Liver (tissue), 9 donors: Measurements from ENCODE around the gene SLC6A17. TPM values are rescaled to one million over a fixed set of nuclear protein-coding genes. Genes with fewer than 3 reads are reported as not detected.

Experiments
- DNase-seq: peaks from one replicate; pipeline ENCODE4 v3.0.0-alpha.2; 2017; ENCODE audit warnings: low spot score
- H3K27ac ChIP-seq, 2 donors: one replicate each; pipeline ENCODE4 v1.7.0; 2013; ENCODE audit warnings: inconsistent platforms in 2 of 2, low read length in 2 of 2, control low read depth in 1 of 2, low read depth in 1 of 2, mild to moderate bottlenecking in 1 of 2
- H3K27me3 ChIP-seq, 4 donors: one replicate each; pipeline versions ENCODE4 v1.6.1 to v1.7.0; 2013; ENCODE audit warnings: low read length in 3 of 4, inconsistent platforms in 1 of 4, mild to moderate bottlenecking in 1 of 4, moderate library complexity in 1 of 4; ENCODE audit not compliant: control insufficient read depth in 4 of 4, insufficient read depth in 4 of 4
- H3K36me3 ChIP-seq, 4 donors: one replicate each; pipeline versions ENCODE4 v1.6.1 to v1.7.0; 2013; ENCODE audit warnings: low read length in 3 of 4, mild to moderate bottlenecking in 3 of 4, low read depth in 1 of 4, moderate library complexity in 1 of 4; ENCODE audit not compliant: control insufficient read depth in 4 of 4, insufficient read depth in 3 of 4
- H3K4me1 ChIP-seq, 4 donors: one replicate each; pipeline versions ENCODE4 v1.6.1 to v1.7.0; 2013; ENCODE audit warnings: low read length in 3 of 4, mild to moderate bottlenecking in 3 of 4, moderate library complexity in 1 of 4; ENCODE audit not compliant: control insufficient read depth in 4 of 4, insufficient read depth in 4 of 4
- H3K4me3 ChIP-seq, 3 donors: one replicate each; pipeline versions ENCODE4 v1.6.1 to v1.7.0; 2013; ENCODE audit warnings: low read length in 3 of 3, control low read depth in 1 of 3, low read depth in 1 of 3, mild to moderate bottlenecking in 1 of 3
- H3K9ac ChIP-seq, 2 donors: one replicate each; pipeline ENCODE4 v1.7.0; 2013; ENCODE audit warnings: low read length in 2 of 2, mild to moderate bottlenecking in 2 of 2, moderate library complexity in 2 of 2, control low read depth in 1 of 2, low read depth in 1 of 2
- H3K9me3 ChIP-seq, 4 donors: one replicate each; pipeline versions ENCODE4 v1.6.1 to v1.7.0; 2013; ENCODE audit warnings: low read length in 3 of 4; ENCODE audit not compliant: control insufficient read depth in 4 of 4
- ATF3 ChIP-seq: IDR thresholded peaks from 2 replicates; pipeline ENCODE4 v1.6.1; 2016; ENCODE audit warnings: antibody characterized with exemption
- CTCF ChIP-seq: fragments of 150-350 bp; IDR thresholded peaks from 2 replicates; pipeline ENCODE4 v1.5.1; 2017; ENCODE audit warnings: improper control_type of control experiment, low read depth, low read length; ENCODE audit not compliant: missing input control
- EGR1 ChIP-seq, 2 donors: IDR thresholded peaks; 2 replicates each; pipeline ENCODE4 v1.6.1; 2016 to 2018; ENCODE audit warnings: antibody characterized with exemption in 2 of 2, low read depth in 2 of 2
- FOXA1 ChIP-seq: IDR thresholded peaks from 2 replicates; pipeline ENCODE4 v1.6.1; 2016; ENCODE audit warnings: antibody characterized with exemption
- FOXA2 ChIP-seq: IDR thresholded peaks from 2 replicates; pipeline ENCODE4 v1.6.1; 2016; ENCODE audit warnings: antibody characterized with exemption
- GABPA ChIP-seq, 2 donors: IDR thresholded peaks in 1 of 2; conservative IDR thresholded peaks in 1 of 2; 2 replicates each; pipeline ENCODE4 v1.6.1; 2016; ENCODE audit warnings: antibody characterized with exemption in 2 of 2, mild to moderate bottlenecking in 1 of 2, moderate library complexity in 1 of 2
- HNF4A ChIP-seq, 2 donors: conservative IDR thresholded peaks; 2 replicates each; pipeline ENCODE4 v1.6.1; 2016; ENCODE audit warnings: antibody characterized with exemption in 2 of 2, mild to moderate bottlenecking in 2 of 2
- HNF4G ChIP-seq: IDR thresholded peaks from 2 replicates; pipeline ENCODE4 v1.6.1; 2016; ENCODE audit warnings: antibody characterized with exemption
- JUND ChIP-seq, 2 donors: IDR thresholded peaks; 2 replicates each; pipeline ENCODE4 v1.6.1; 2016; ENCODE audit warnings: antibody characterized with exemption in 2 of 2
- MAX ChIP-seq: IDR thresholded peaks from 2 replicates; pipeline ENCODE4 v1.6.1; 2016; ENCODE audit warnings: antibody characterized with exemption
- NR2F2 ChIP-seq: IDR thresholded peaks from 2 replicates; pipeline ENCODE4 v1.6.1; 2016; ENCODE audit warnings: antibody characterized with exemption
- RAD21 ChIP-seq, 2 donors: IDR thresholded peaks; 2 replicates each; pipeline ENCODE4 v1.6.1; 2016; ENCODE audit warnings: antibody characterized with exemption in 2 of 2, mild to moderate bottlenecking in 2 of 2
- REST ChIP-seq: IDR thresholded peaks from 2 replicates; pipeline ENCODE4 v1.6.1; 2016; ENCODE audit warnings: antibody characterized with exemption, mild to moderate bottlenecking
- RXRA ChIP-seq, 2 donors: IDR thresholded peaks; 2 replicates each; pipeline ENCODE4 v1.6.1; 2017 to 2018; ENCODE audit warnings: antibody characterized with exemption in 2 of 2, mild to moderate bottlenecking in 1 of 2
- SP1 ChIP-seq: IDR thresholded peaks from 2 replicates; pipeline ENCODE4 v1.6.1; 2018; ENCODE audit warnings: antibody characterized with exemption, mild to moderate bottlenecking
- TAF1 ChIP-seq: conservative IDR thresholded peaks from 2 replicates; pipeline ENCODE4 v1.6.1; 2016; ENCODE audit warnings: antibody characterized with exemption, mild to moderate bottlenecking
- YY1 ChIP-seq: IDR thresholded peaks from 2 replicates; pipeline ENCODE4 v1.6.1; 2016; ENCODE audit warnings: antibody characterized with exemption, mild to moderate bottlenecking
- ZBTB33 ChIP-seq: IDR thresholded peaks from 2 replicates; pipeline ENCODE4 v1.6.1; 2016; ENCODE audit warnings: antibody characterized with exemption
- WGBS: extraction: QIAGEN DNeasy Blood & Tissue Kit; methylation state at CpG from one replicate; pipeline ENCODE4 v1.1.7; 2013; 5-methylcytosine and 5-hydroxymethylcytosine counted together
- polyA plus RNA-seq, 2 donors: library from polyadenylated mRNA; stranded (reverse) in 1 of 2; unstranded in 1 of 2; fragments of 200-250 nt in 1 of 2; fragments of >200 nt in 1 of 2; fragmentation: Nextera tagmentation in 1 of 2; extraction: Ambion mirVana in 1 of 2; gene quantifications; one replicate each; pipeline versions ENCODE4 v1.2.1 to v1.2.3, GENCODE V29; 2013 to 2015
- total RNA-seq, 2 donors: library from RNA; depleted of rRNA; stranded (reverse); fragments of >200 nt; gene quantifications; one replicate each; pipeline ENCODE4 v1.2.3, GENCODE V29; 2014
- donor health status: healthy.
- donor health status: healthy.
- donor health status: healthy.
- donor health status: healthy.
- donor health status: healthy.

Gene SLC6A17
- total and polyA plus RNA-seq, 4 donors, result not detected

- Histone ChIP-seq H3K27ac (no peak overlapping the region), H3K4me1 (no peaks in the 10 kb centered on the region), H3K9me3 (no peaks in the 10 kb centered on the region), H3K9ac (no peak overlapping the region), H3K27me3 (peaks cover 0 to 2% (median under 1%) of the 10 kb centered on the region in 4 donors), H3K36me3 (no peaks in the 10 kb centered on the region), H3K4me3 (no peak overlapping the region)
- TF ChIP-seq HNF4G (no peak), FOXA1 (no peak), REST (no peak), JUND (IDR thresholded peaks at IDR 0.05) (no peak), FOXA2 (no peak), MAX (no peak), RXRA (IDR thresholded peaks at IDR 0.05) (no peak), EGR1 (IDR thresholded peaks at IDR 0.05; ENCODE audit: low read depth in 2 of 2) (no peak), CTCF (no peak), NR2F2 (no peak), ATF3 (no peak), GABPA (IDR thresholded peaks at IDR 0.05 in 1 of 2, conservative IDR thresholded peaks at IDR 0.05 in 1 of 2) (no peak), YY1 (no peak), ZBTB33 (no peak), RAD21 (IDR thresholded peaks at IDR 0.05) (no peak), SP1 (no peak), TAF1 (no peak), HNF4A (conservative IDR thresholded peaks at IDR 0.05) (no peak)
- DNase-seq, result no peak
- WGBS, result 63% methylated on average over 4 of the region's 4 CpGs
Observed at GRCh38 chr1:110177775-110178174, 27.5 kb downstream of the SLC6A17 start.
